HFFc6 (cell line): ENCODE results near the gene TMEM174. TPM values are rescaled to one million over a fixed set of nuclear protein-coding genes. Genes with fewer than 3 reads are reported as not detected.
A peak's percentile ranks its signal among the peaks of the same experiment; 100 is the strongest.

Experiments used
- DNase-seq: peaks from one replicate; pipeline ENCODE4 v3.0.0-alpha.2; 2018
- H3K27ac Mint-ChIP-seq: 2 replicates; pipeline ENCODE4 v1.8.0; 2020; ENCODE audit warnings: mild to moderate bottlenecking, mixed read lengths
- H3K27me3 Mint-ChIP-seq: 2 replicates; pipeline ENCODE4 v1.8.0; 2021; ENCODE audit warnings: mild to moderate bottlenecking, moderate library complexity, mixed read lengths; ENCODE audit not compliant: insufficient read depth
- H3K36me3 Mint-ChIP-seq: 2 replicates; pipeline ENCODE4 v1.8.0; 2021; ENCODE audit warnings: low read depth, mixed read lengths
- H3K4me1 Mint-ChIP-seq: 2 replicates; pipeline ENCODE4 v1.8.0; 2020; ENCODE audit warnings: low read depth, mixed read lengths
- H3K4me3 Mint-ChIP-seq: 2 replicates; pipeline ENCODE4 v1.8.0; 2020; ENCODE audit warnings: mild to moderate bottlenecking, moderate library complexity, mixed read lengths
- H3K9me3 Mint-ChIP-seq: 2 replicates; pipeline ENCODE4 v1.8.0; 2020; ENCODE audit warnings: mild to moderate bottlenecking, mixed read lengths
- total RNA-seq, 6 experiments: library from RNA; stranded (reverse); fragmentation: NEBNext Ultra II Directional; extraction: Animal tissue kit (Norgen Biotek cat#: 25700); gene quantifications; 2 replicates in 1 of 6; 3 replicates in 5 of 6; pipeline ENCODE4 v1.2.3, GENCODE V29; 2021
- TF ChIP-seq, protein P1 (sequence below): fragments of 200-600 bp; sonication (generic); IDR thresholded peaks from 2 replicates; pipeline ENCODE4 v1.5.0; 2021; ENCODE audit warnings: antibody characterized with exemption, mild to moderate bottlenecking

TMEM174 gene
- total RNA-seq, 6 experiments from 2014 or later: not detected

DNA sequence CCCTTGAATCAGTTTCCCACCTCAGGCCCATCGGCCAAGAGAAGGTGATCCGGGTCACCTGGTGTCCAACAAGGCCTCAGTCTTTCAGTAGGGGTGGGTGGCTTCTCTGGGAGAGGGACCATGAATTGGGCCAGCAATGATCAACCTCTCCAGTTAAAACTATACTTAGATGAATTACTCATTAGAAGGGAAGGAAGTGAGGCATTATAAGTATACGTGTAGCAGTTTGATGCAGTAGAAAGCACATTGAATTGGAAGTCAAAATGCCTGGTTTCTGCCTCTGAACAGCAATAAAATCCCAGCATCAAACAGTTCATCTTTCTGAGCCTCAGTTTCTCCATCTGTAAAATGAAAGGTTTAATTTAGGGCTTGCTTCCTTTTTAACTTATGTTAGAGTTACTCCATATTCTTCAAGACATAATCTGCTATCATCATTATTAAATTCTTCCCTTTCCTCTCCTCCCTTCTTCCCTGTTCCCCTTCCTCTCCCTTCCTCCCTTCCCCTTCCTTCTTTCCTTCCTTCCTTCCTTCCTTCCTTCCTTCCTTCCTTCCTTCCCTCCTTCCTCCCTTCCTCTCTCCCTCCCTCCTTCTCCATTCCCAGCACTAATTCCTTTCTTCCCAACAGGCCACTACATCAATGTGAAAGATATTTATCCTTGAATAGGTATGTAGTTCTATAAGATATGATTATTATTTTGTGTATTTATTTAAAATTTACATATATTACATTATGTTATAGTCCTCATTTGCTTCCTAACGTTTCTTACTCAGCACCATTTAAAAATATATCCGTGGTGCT is 18.6 kb upstream of the TMEM174 start:
- Mint-ChIP-seq H3K4me1 (peaks cover 28% of the 10 kb centered on the region; the same call in 1 of the 2 replicates), H3K27me3 (peaks cover 7% of the 10 kb centered on the region), H3K27ac (no peak overlapping the region), H3K9me3 (no peaks in the 10 kb centered on the region), H3K36me3 (no peaks in the 10 kb centered on the region), H3K4me3 (no peak overlapping the region)
- no peak for DNase-seq
- TF ChIP-seq, protein P1, sequence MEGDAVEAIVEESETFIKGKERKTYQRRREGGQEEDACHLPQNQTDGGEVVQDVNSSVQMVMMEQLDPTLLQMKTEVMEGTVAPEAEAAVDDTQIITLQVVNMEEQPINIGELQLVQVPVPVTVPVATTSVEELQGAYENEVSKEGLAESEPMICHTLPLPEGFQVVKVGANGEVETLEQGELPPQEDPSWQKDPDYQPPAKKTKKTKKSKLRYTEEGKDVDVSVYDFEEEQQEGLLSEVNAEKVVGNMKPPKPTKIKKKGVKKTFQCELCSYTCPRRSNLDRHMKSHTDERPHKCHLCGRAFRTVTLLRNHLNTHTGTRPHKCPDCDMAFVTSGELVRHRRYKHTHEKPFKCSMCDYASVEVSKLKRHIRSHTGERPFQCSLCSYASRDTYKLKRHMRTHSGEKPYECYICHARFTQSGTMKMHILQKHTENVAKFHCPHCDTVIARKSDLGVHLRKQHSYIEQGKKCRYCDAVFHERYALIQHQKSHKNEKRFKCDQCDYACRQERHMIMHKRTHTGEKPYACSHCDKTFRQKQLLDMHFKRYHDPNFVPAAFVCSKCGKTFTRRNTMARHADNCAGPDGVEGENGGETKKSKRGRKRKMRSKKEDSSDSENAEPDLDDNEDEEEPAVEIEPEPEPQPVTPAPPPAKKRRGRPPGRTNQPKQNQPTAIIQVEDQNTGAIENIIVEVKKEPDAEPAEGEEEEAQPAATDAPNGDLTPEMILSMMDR: no peak

- no peaks in the 10 kb centered on the region for H3K36me3 Mint-ChIP-seq
- no peak for DNase-seq
- H3K4me3 Mint-ChIP-seq: no peak overlapping the region
- H3K9me3 Mint-ChIP-seq: no peaks in the 10 kb centered on the region
- H3K27ac Mint-ChIP-seq: no peak overlapping the region
- H3K4me1 Mint-ChIP-seq: peaks cover 28% of the 10 kb centered on the region; the same call in 1 of the 2 replicates
- TF ChIP-seq, protein P1: no peak
- peaks cover 15% of the 10 kb centered on the region for H3K27me3 Mint-ChIP-seq
These were observed 17.4 kb upstream of the TMEM174 start for GRCh38 chr5:73155271-73156222.

- Mint-ChIP-seq H3K4me3 (no peak overlapping the region), H3K27me3 (peaks cover 18% of the 10 kb centered on the region), H3K4me1 (peaks cover 17% of the 10 kb centered on the region; the same call in 1 of the 2 replicates), H3K9me3 (no peaks in the 10 kb centered on the region), H3K27ac (no peak overlapping the region), H3K36me3 (no peaks in the 10 kb centered on the region)
- no peak for DNase-seq
- TF ChIP-seq, protein P1: no peak
These were observed 15.3 kb upstream of the TMEM174 start for GRCh38 chr5:73157414-73158303.

GRCh38 chr5:73158313-73158712 is 14.7 kb upstream of the TMEM174 start:
- Mint-ChIP-seq H3K4me3 (no peak overlapping the region), H3K36me3 (no peaks in the 10 kb centered on the region), H3K9me3 (no peaks in the 10 kb centered on the region), H3K27ac (no peak overlapping the region), H3K4me1 (peaks cover 17% of the 10 kb centered on the region; the same call in 1 of the 2 replicates), H3K27me3 (peaks cover 18% of the 10 kb centered on the region)
- TF ChIP-seq, protein P1: no peak
- DNase-seq: no peak

GRCh38 chr5:73160239-73160671 is 12.7 kb upstream of the TMEM174 start:
- no peaks in the 10 kb centered on the region for H3K36me3 Mint-ChIP-seq
- no peaks in the 10 kb centered on the region for H3K9me3 Mint-ChIP-seq
- H3K27ac Mint-ChIP-seq: no peak overlapping the region
- TF ChIP-seq, protein P1: no peak
- no peaks in the 10 kb centered on the region; the same call in 1 of the 2 replicates for H3K4me1 Mint-ChIP-seq
- DNase-seq: no peak
- peak overlapping the region; percentile 4; the same call in 1 of the 2 replicates for H3K4me3 Mint-ChIP-seq
- peaks cover 24% of the 10 kb centered on the region for H3K27me3 Mint-ChIP-seq
